Activated CD8-positive, alpha-beta T cell treated with anti-CD3 and anti-CD28 coated beads, Interleukin-2, amount 10 ng/mL, durations not matched to agents 7 days and 5 days (primary cell): ENCODE results near the gene SLC15A1. TPM values are rescaled to one million over a fixed set of nuclear protein-coding genes. Genes with fewer than 3 reads are reported as not detected.
A peak's percentile ranks its signal among the peaks of the same experiment; 100 is the strongest.
"Not testable (repeated sequence)": the region's sequence is repeated elsewhere in the genome, so short reads cannot be mapped to it uniquely, and the experiment has no call there.

Source experiments
- ATAC-seq: fragments of 150-1000 bp; cut with Tn5 transposase; one replicate; pipeline ENCODE4 v1.10.0; 2021; ENCODE audit warnings: moderate library complexity
- CTCF ChIA-PET: fragments of 350-600 bp; sonication (Branson Sonifier 250); formaldehyde crosslinking; loops from one replicate; lab custom pipeline; 2021; ENCODE audit warnings: antibody characterized with exemption; lab: Charles Lee
- POLR2A ChIA-PET: fragments of 350-600 bp; sonication (Branson Sonifier 250); formaldehyde crosslinking; loops from one replicate; lab custom pipeline; 2021; ENCODE audit warnings: antibody characterized with exemption; lab: Charles Lee
- DNase-seq: peaks from one replicate; pipeline ENCODE4 v3.0.0-alpha.2; 2020
- H3K27ac Mint-ChIP-seq: one replicate; pipeline ENCODE4 v1.8.0; 2021; ENCODE audit warnings: mild to moderate bottlenecking, mixed read lengths
- H3K27me3 Mint-ChIP-seq: one replicate; pipeline ENCODE4 v1.8.0; 2021; ENCODE audit warnings: low read depth, mixed read lengths
- H3K36me3 Mint-ChIP-seq: one replicate; pipeline ENCODE4 v1.8.0; 2021; ENCODE audit warnings: low read depth, mixed read lengths
- H3K4me1 Mint-ChIP-seq: one replicate; pipeline ENCODE4 v1.8.0; 2021; ENCODE audit warnings: low read depth, mixed read lengths
- H3K4me3 Mint-ChIP-seq: one replicate; pipeline ENCODE4 v1.8.0; 2021; ENCODE audit warnings: mild to moderate bottlenecking, mixed read lengths
- H3K9me3 Mint-ChIP-seq: one replicate; pipeline ENCODE4 v1.8.0; 2022; ENCODE audit warnings: mixed read lengths; ENCODE audit not compliant: insufficient read depth
- total RNA-seq, 2 experiments: library from RNA; stranded (reverse); gene quantifications; one replicate each; pipeline ENCODE4 v1.2.3, GENCODE V29; 2021

The SLC15A1 gene
- total RNA-seq, 2 experiments from 2014 or later: not detected

DNA sequence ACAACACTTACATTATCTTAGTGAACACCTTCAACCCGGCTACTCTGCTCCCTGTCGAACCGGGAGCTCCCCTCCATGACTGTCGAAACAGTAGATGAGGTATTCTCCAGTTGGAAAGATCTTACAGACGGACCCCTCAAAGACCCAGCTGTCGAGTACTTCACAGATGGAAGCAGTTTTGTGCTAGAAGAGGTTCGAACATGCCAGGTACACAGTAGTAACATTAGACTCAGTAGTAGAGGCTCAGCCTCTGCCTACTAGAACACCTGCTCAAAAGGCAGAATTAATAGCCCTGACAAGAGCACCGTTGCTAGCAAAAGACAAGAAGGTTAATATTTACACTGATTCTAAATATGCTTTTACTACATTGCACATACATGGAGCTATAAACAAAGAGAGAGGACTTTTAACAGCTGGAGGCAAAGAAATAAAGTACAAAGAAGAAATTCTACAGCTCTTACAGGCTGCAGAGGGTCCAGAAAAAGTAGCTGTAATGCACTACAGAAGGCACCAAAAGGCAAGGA lies 13.6 kb upstream of the SLC15A1 start:
- no peak overlapping the region for H3K27ac Mint-ChIP-seq
- ChIA-PET CTCF (no interaction called here), POLR2A (no interaction called here)
- no peaks in the 10 kb centered on the region for H3K4me1 Mint-ChIP-seq
- H3K27me3 Mint-ChIP-seq: peaks cover 12% of the 10 kb centered on the region
- DNase-seq: no peak
- no peak for ATAC-seq
- no peak overlapping the region for H3K4me3 Mint-ChIP-seq
- H3K9me3 Mint-ChIP-seq: no peaks in the 10 kb centered on the region
- no peaks in the 10 kb centered on the region for H3K36me3 Mint-ChIP-seq

GRCh38 chr13:98761986-98762616 lies 9.6 kb upstream of the SLC15A1 start:
- Mint-ChIP-seq H3K4me3 (no peak overlapping the region), H3K27me3 (no peaks in the 10 kb centered on the region), H3K36me3 (peaks cover 1% of the 10 kb centered on the region), H3K27ac (no peak overlapping the region), H3K9me3 (no peaks in the 10 kb centered on the region), H3K4me1 (no peaks in the 10 kb centered on the region)
- no peak for DNase-seq
- ChIA-PET POLR2A (no interaction called here), CTCF (interaction anchor here (0.7 kb wide), 1 partner anchor 108 kb away, joined by 3 read pairs; no protein-coding TSS in a partner anchor)
- no peak for ATAC-seq

DNA sequence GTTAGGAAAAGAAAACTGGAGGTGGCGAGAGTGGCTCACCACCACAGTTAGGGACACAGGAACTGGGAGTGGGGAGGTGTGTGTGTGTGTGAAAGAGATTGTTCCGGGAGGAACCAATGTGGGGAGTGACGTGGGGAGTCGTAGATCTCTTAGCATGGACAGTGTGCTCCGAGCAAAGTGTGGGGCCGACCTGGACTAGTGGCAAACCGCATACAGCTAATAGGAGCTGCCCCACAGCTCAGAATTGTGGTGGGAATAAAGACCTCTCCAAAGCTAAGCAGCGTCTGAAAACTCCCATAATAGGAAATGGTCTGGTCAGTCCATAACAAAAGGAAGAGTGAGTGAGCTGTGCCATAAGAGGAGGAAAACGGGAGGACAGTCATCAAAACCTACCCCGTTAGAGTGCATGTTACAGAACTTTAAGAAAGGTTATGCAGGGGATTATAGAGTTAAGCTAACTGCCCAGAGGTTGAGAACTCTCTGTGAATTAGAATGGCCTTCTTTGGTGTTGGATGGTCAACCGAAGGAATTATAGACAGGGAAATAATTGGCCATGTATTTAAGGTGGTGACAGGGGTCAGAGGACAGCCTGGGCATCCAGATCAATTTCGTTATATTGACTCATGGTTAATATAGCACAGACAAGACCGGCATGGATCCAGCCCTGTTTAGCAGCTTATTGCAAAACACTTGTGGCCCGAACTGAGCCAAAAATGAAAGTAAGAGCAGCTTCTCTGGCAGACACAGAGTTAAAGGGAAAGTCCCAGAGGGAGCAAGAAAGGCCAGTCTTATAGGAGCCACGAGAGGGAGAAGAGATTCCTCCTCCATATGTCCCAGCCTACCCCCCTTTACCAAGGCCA lies 8.9 kb upstream of the SLC15A1 start:
- POLR2A ChIA-PET: no interaction called here
- H3K36me3 Mint-ChIP-seq: peaks cover 1% of the 10 kb centered on the region
- no peak for ATAC-seq
- H3K4me1 Mint-ChIP-seq: no peaks in the 10 kb centered on the region
- no peak for DNase-seq
- H3K9me3 Mint-ChIP-seq: no peaks in the 10 kb centered on the region
- H3K27me3 Mint-ChIP-seq: no peaks in the 10 kb centered on the region
- CTCF ChIA-PET: interaction anchor here (0.7 kb wide), 1 partner anchor 107 kb away, joined by 3 read pairs; no protein-coding TSS in a partner anchor
- no peak overlapping the region for H3K27ac Mint-ChIP-seq
- no peak overlapping the region for H3K4me3 Mint-ChIP-seq

DNA sequence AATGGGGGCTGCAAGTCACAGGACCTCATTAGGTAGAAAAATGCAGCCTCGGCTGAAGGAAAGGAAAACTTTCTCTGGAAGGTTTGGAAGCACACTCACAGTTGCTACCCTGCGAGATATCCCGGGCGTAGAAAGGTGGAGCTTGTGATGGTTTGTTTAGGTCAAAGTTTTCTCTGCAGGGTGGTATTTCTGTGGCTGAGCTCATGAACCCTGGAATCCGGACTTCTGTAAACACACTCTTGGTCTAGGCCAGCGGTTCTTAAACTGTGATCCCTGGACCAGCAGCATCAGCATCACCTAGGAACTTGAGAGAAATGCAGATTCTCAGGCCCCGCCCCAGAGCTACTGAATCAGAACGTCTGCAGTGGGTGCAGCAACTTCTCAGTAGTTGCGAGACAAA lies 3.3 kb upstream of the SLC15A1 start:
- H3K4me1 Mint-ChIP-seq: no peaks in the 10 kb centered on the region
- DNase-seq (no peak), ATAC-seq (no peak)
- ChIA-PET POLR2A (no interaction called here), CTCF (no interaction called here)
- peaks cover 5% of the 10 kb centered on the region for H3K36me3 Mint-ChIP-seq
- peaks cover 41% of the 10 kb centered on the region for H3K27me3 Mint-ChIP-seq
- H3K4me3 Mint-ChIP-seq: no peak overlapping the region
- peaks cover 4% of the 10 kb centered on the region for H3K9me3 Mint-ChIP-seq
- H3K27ac Mint-ChIP-seq: no peak overlapping the region

GRCh38 chr13:98755116-98755515 lies 2.6 kb upstream of the SLC15A1 start:
- no peak for DNase-seq
- H3K27ac Mint-ChIP-seq: no peak overlapping the region
- CTCF ChIA-PET: no interaction called here
- peaks cover 3% of the 10 kb centered on the region for H3K36me3 Mint-ChIP-seq
- POLR2A ChIA-PET: no interaction called here
- no peaks in the 10 kb centered on the region for H3K4me1 Mint-ChIP-seq
- peaks cover 45% of the 10 kb centered on the region for H3K27me3 Mint-ChIP-seq
- H3K4me3 Mint-ChIP-seq: no peak overlapping the region
- peaks cover 4% of the 10 kb centered on the region for H3K9me3 Mint-ChIP-seq
- no peak for ATAC-seq

DNA sequence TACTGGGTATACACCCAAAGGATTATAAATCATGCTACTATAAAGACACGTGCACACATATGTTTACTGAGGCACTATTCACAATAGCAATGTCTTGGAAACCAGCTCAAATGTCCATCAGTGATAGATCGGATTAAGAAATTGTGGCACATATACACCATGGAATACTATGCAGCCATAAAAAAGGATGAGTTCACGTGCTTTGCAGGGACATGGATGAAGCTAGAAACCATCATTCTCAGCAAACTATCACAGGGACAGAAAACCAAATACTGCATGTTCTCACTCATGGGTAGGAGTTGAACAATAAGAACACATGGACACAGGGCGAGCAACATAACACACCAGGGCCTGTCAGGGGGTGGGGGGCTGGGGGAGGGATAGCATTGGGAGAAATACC lies 2.0 kb upstream of the SLC15A1 start:
- POLR2A ChIA-PET, DNase-seq, H3K9me3 Mint-ChIP-seq, H3K4me3 Mint-ChIP-seq, H3K4me1 Mint-ChIP-seq, H3K27ac Mint-ChIP-seq, H3K36me3 Mint-ChIP-seq, ATAC-seq, CTCF ChIA-PET: not testable (repeated sequence)
- H3K27me3 Mint-ChIP-seq: peaks cover 47% of the 10 kb centered on the region

DNA sequence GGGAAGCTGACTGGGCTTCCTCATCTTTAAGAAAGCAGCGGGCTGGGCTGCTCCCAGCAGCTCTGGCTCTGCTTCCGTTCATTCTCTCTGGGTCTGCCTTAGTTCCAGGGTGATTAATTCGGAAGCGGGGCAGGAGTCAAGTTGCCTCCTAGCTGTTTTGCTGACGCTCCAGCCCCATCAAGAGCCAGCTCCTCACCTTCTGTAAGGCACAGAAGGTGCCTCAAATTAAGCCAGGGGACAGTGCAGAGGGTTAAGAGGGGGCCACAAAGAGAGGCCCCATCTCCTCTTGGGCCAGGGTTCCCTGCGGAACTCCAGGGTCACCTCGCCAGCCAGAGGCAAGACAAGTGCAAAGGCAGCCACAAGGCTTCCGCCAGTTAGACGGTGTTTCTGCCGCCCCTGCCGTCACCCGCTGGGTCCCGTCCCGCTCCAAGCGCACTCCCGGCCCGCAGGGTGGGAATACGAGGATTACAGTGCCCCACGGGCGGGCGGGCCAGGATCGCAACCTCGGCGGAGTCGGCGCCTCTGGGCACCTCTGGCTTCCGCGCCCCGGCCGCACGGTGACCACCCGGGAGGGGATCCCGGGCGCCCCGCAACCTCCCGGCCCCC lies 508 bp downstream of the SLC15A1 start:
- ChIA-PET CTCF (interaction anchor here (0.6 kb wide), 1 partner anchor 349 kb away, joined by 3 read pairs; no protein-coding TSS in a partner anchor), POLR2A (no interaction called here)
- ATAC-seq (peak; percentile 27), DNase-seq (no peak)
- Mint-ChIP-seq H3K36me3 (peaks cover 3% of the 10 kb centered on the region), H3K27ac (no peak overlapping the region), H3K9me3 (peaks cover 4% of the 10 kb centered on the region), H3K4me1 (no peaks in the 10 kb centered on the region), H3K27me3 (peaks cover 55% of the 10 kb centered on the region), H3K4me3 (no peak overlapping the region)

DNA sequence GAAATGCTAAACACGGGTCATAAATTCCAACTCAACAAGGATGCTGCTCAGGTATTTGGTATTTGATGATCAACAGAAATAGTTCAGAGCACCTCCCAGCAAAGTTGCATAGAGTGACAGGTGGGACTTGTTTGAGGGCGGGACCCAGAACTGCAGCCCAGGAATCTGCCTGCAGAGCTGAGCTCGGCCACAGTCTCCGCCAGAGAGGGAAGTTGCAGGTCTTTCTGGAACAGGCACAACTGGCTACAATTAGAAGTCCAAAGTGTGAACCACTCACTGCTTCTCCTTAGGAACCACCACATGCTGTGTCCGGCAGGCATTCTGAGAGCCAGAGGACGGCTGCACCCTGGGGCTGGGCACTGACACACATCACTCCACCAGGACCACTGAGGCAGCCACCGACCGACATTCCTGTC lies 1.1 kb downstream of the SLC15A1 start:
- Mint-ChIP-seq H3K27ac (no peak overlapping the region), H3K9me3 (peaks cover 4% of the 10 kb centered on the region), H3K27me3 (peaks cover 55% of the 10 kb centered on the region), H3K36me3 (peaks cover 3% of the 10 kb centered on the region), H3K4me1 (no peaks in the 10 kb centered on the region), H3K4me3 (no peak overlapping the region)
- DNase-seq (no peak), ATAC-seq (no peak)
- POLR2A ChIA-PET: no interaction called here
- CTCF ChIA-PET: interaction anchor here (0.6 kb wide), 1 partner anchor 348 kb away, joined by 3 read pairs; no protein-coding TSS in a partner anchor

GRCh38 chr13:98749501-98749900 lies 3.0 kb downstream of the SLC15A1 start:
- Mint-ChIP-seq H3K9me3 (peaks cover 4% of the 10 kb centered on the region), H3K36me3 (peaks cover 3% of the 10 kb centered on the region), H3K4me3 (no peak overlapping the region), H3K4me1 (no peaks in the 10 kb centered on the region), H3K27ac (no peak overlapping the region), H3K27me3 (peaks cover 47% of the 10 kb centered on the region)
- DNase-seq: no peak
- POLR2A ChIA-PET: no interaction called here
- CTCF ChIA-PET: no interaction called here
- no peak for ATAC-seq

DNA sequence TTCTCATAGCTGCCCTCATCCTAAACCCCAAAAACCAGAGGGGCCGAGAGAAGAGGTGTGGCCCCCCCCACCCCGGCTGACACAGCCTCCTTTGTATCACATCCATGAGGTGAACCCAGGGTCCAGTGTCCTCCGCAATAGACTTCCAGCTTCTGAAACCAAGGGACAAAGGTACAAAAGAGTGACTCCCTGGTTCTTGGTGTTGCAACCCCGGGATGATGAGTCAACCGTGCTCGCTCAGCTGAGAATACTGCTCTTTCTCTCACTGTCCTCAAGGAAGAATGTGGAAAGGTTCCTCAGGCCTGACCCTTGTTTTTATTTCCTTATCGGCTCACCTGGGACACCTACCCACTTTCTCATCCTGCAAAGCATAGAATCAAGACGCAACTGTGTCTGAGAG lies 5.5 kb downstream of the SLC15A1 start:
- Mint-ChIP-seq H3K36me3 (no peaks in the 10 kb centered on the region), H3K9me3 (no peaks in the 10 kb centered on the region), H3K4me1 (no peaks in the 10 kb centered on the region), H3K27ac (no peak overlapping the region), H3K4me3 (no peak overlapping the region), H3K27me3 (peaks cover 26% of the 10 kb centered on the region)
- ChIA-PET POLR2A (no interaction called here), CTCF (interaction anchor here (0.8 kb wide), 1 partner anchor 85 kb away, joined by 3 read pairs; no protein-coding TSS in a partner anchor)
- no peak for DNase-seq
- no peak for ATAC-seq

DNA sequence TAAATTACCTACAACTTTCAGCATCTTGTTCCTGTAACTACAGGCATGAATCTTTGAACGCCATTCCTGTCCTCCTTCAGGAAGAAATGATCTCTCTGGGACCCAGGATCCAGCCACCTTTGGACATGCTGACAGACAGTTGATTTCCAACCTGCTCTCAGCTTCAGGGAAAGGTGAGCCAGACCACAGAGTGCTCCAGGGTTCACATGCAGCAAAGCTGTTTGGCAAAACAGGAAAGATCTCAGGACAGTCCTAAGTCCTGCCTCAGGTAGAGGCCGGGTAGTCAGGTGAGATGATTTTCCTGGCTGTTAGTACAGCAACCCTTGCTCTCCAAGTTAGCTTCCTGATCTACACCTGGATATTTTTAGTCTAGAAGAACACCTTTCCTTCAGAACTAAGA lies 9.1 kb downstream of the SLC15A1 start:
- H3K4me1 Mint-ChIP-seq: no peaks in the 10 kb centered on the region
- ATAC-seq (no peak), DNase-seq (no peak)
- no peaks in the 10 kb centered on the region for H3K36me3 Mint-ChIP-seq
- CTCF ChIA-PET: no interaction called here
- peaks cover 3% of the 10 kb centered on the region for H3K27me3 Mint-ChIP-seq
- H3K9me3 Mint-ChIP-seq: no peaks in the 10 kb centered on the region
- no peak overlapping the region for H3K4me3 Mint-ChIP-seq
- POLR2A ChIA-PET: no interaction called here
- H3K27ac Mint-ChIP-seq: no peak overlapping the region

- Mint-ChIP-seq H3K4me1 (no peaks in the 10 kb centered on the region), H3K4me3 (no peak overlapping the region), H3K27ac (no peak overlapping the region), H3K36me3 (no peaks in the 10 kb centered on the region), H3K27me3 (peaks cover 3% of the 10 kb centered on the region), H3K9me3 (no peaks in the 10 kb centered on the region)
- ATAC-seq: no peak
- CTCF ChIA-PET: no interaction called here
- POLR2A ChIA-PET: no interaction called here
- no peak for DNase-seq
Observed at GRCh38 chr13:98742961-98743360, 9.5 kb downstream of the SLC15A1 start.
